Subcutaneous adipose tissue (tissue), 4 donors: Measurements from ENCODE around the gene SLC38A6. TPM values are rescaled to one million over a fixed set of nuclear protein-coding genes. Genes with fewer than 3 reads are reported as not detected.

ENCODE experiments used
- total RNA-seq, 4 donors: library from RNA; depleted of rRNA; stranded (reverse); fragments of >200 nt; gene quantifications; one replicate each; pipeline ENCODE4 v1.1.0, GENCODE V29; 2016
- TF ChIP-seq, protein P1 (sequence below): fragments of 450-650 bp; IDR thresholded peaks from one replicate; pipeline ENCODE4 v1.5.1; 2016; ENCODE audit warnings: low read depth, mild to moderate bottlenecking, control low read depth, antibody characterized with exemption, moderate library complexity

Gene SLC38A6
- total RNA-seq, 4 donors from 2014 or later: 20.3 to 98.6 (median 46.3) TPM

DNA sequence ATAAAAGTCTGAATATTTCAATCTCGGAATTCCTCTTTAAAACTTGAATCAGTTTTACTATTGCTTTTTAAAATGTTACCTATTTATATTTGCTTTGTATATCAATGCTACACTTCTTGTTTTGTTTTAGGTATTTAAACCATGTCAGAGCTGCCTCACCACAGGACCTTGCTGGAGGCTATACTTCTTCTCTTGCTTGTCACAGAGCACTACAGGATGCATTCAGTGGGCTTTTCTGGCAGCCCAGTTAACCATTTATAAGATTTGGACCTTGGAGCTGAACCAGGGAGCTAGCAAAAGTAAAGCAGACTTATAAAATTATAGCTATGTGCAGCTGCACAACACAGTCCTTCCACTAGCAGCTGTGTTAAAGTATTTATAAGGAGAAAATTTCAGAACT lies 12.9 kb upstream of the SLC38A6 start:
- TF ChIP-seq, protein P1, sequence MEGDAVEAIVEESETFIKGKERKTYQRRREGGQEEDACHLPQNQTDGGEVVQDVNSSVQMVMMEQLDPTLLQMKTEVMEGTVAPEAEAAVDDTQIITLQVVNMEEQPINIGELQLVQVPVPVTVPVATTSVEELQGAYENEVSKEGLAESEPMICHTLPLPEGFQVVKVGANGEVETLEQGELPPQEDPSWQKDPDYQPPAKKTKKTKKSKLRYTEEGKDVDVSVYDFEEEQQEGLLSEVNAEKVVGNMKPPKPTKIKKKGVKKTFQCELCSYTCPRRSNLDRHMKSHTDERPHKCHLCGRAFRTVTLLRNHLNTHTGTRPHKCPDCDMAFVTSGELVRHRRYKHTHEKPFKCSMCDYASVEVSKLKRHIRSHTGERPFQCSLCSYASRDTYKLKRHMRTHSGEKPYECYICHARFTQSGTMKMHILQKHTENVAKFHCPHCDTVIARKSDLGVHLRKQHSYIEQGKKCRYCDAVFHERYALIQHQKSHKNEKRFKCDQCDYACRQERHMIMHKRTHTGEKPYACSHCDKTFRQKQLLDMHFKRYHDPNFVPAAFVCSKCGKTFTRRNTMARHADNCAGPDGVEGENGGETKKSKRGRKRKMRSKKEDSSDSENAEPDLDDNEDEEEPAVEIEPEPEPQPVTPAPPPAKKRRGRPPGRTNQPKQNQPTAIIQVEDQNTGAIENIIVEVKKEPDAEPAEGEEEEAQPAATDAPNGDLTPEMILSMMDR: no peak

DNA sequence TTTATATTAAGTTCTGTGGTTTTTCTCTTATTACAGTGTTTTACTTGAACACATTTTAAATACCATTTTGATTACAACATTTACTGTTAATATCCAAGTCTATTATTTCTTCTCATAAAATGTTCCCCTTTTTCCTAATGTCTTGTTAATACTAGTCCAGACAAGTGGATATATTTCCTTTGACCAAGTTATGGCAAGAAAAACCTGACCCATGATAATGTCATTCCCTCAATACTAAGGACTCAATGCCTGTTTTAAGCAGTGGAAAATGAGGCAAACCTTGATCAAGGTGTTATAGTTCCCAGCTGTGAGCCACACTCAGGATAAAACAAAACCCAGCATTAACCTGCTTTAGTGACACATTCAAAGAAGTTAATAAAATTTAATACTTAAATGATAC lies 12.4 kb upstream of the SLC38A6 start:
- TF ChIP-seq, protein P1: no peak

DNA sequence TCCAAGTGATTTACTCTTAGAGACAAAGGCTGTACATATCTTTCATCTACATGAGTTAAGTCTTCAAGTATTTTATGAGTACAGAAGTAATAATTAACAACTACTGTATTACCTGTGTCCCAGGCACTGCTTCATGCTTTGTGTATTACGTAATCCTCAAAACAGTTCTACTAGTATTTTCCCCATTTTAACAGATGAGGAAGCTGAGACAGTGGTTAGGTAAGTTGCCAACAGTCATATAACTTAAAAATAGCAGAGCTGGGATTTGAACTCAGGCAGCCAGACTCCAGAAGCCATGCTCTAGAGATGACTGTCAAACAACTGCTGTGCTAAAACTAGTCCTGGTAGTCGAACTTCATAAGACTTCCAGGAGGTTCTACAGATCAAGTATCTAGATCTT lies 10.9 kb upstream of the SLC38A6 start:
- TF ChIP-seq, protein P1: no peak

DNA sequence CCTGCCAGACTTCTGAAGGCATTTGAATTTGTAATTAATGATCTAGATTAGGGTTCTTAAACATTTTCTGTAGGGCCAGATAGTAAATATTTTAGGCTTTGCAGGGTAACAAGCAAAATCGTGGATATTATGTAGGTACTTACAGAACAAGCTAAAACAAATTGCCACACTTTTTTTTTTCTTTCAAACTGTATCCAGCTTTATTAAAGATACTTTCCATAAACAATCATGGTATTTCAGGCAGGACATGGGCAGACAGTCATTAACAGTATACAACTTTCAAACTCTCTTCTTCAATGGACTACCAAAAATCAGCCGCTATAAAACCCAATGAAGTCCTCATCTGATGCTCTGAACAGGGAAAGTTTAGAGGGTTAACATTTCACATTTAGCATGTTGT lies 9.8 kb upstream of the SLC38A6 start:
- TF ChIP-seq, protein P1: no peak

DNA sequence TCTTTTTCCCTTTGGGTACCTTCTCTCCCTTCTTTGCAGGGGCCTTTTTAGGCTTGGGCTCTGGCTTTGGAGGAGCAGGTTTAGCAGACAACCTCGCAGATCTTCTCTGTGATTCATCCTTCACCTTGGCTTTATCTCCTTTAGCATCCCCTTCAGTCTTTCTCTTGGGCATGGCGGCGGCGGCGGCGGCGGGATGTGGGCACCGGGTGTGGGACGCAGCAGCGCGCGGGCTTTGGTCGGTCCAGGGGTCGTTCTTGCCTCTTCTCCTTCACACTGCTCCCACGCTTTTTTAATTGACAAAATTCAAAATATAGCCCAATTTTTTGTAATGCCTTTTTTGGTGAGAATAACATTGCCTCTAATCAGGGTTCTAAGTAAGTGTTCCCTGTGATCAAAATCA lies 8.8 kb upstream of the SLC38A6 start:
- TF ChIP-seq, protein P1: no peak

DNA sequence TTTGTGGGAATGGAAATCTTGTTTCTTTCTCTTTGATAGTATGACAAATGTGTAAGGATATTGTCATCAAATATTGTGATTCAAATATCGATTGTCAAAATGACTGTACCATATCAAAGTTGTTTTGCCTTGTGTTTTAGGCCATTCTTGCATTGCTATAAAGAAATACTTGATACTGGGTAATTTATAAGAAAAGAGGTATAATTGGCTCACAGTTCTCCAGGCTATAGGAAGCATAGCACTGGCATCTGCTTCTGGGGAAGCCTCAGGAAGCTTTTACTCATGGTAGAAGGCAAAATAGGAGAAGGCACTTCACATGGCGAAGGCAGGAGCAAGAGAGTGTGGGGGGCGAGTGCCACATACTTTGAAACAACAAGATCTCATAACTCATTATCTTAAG lies 8.0 kb upstream of the SLC38A6 start:
- TF ChIP-seq, protein P1: no peak

DNA sequence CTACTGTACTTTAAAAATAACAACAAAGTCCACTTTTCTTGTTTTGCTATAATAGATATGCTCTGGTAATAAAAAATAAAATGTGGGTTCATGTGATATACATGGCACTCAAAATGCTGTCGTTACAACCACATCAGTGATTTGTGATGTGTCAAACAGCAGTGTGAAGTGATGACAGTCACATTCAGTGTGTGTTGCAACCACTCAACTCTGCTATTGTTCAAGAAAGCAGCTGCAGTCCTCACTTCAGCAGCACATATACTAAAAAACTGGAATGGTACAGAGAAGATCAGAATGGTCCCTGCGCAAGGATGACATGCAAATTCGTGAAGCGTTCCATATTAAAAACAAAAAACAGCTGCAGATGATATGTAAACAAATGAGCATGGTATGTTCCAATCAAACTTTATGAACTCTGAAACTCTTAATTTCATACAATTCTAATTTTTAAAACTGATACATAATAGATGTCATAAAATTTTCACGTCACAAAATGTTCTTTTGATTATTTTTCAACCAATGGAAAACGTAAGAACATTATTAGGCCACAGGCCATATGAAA lies 6.9 kb upstream of the SLC38A6 start:
- TF ChIP-seq, protein P1: no peak
